ENCODE measurements around the gene ANXA10. TPM values are rescaled to one million over a fixed set of nuclear protein-coding genes. Genes with fewer than 3 reads are reported as not detected.

ANXA10 gene
- total RNA-seq: 1 to 10 TPM in 1 of 8 experiments, under 1 TPM in 1, not detected in 6; 0.49 to 6.8 TPM

- WGBS, 10 experiments: 6 to 100% (median 91%) methylated on average over 1 of the region's 1 CpG
- no peaks in the 10 kb centered on the region for H3K4me1 ChIP-seq (replicated peaks in 1 of 2)
- ATAC-seq (replicated peaks in 6 of 8): no peak
- in situ Hi-C loops (cut with MboI; ENCODE audit: low pct_unique_long_range_greater_than_20kb in 2 of 9, low sequenced_read_pairs in 9 of 9, unreplicated experiment in 9 of 9): loop anchor here in 1 of 9 experiments (25.0 kb wide), 1 partner anchor 1080 kb away; no protein-coding TSS in a partner anchor
- H3K27ac ChIP-seq: no peak within 1 kb of the TSS
- no peak within 1 kb of the TSS for H3K4me3 ChIP-seq
Observed at GRCh38 chr4:168092176-168092712, at the start of gene ANXA10. TSS of gene ANXA10 (plus strand) at chr4:168092537. CDS start at chr4:168092701, 164 bp downstream.

GRCh38 chr4:168045354-168045753 is 47.0 kb upstream of the ANXA10 start:
- ATAC-seq (replicated peaks in 6 of 8): no peak
- Histone ChIP-seq H3K4me1 (replicated peaks in 1 of 2) (peaks cover 0 to 2% of the 10 kb centered on the region in 2 donors), H3K27ac (no peak overlapping the region), H3K4me3 (no peak overlapping the region)
- in situ Hi-C loops (cut with MboI; ENCODE audit: low pct_unique_long_range_greater_than_20kb in 2 of 9, low sequenced_read_pairs in 9 of 9, unreplicated experiment in 9 of 9): no loop called here

- Histone ChIP-seq H3K27ac (no peak overlapping the region), H3K4me3 (no peak overlapping the region), H3K4me1 (replicated peaks in 1 of 2) (peaks cover 0 to 9% of the 10 kb centered on the region in 2 donors)
- WGBS, 10 experiments: 0 to 85% (median 71%) methylated on average over 1 to 2 of the region's 2 CpGs
- in situ Hi-C loops (cut with MboI; ENCODE audit: low pct_unique_long_range_greater_than_20kb in 2 of 9, low sequenced_read_pairs in 9 of 9, unreplicated experiment in 9 of 9): no loop called here
- ATAC-seq (replicated peaks in 6 of 8): no peak
Observed at GRCh38 chr4:168050002-168050401, 42.3 kb upstream of the ANXA10 start.

GRCh38 chr4:168051526-168051925 is 40.8 kb upstream of the ANXA10 start:
- in situ Hi-C loops (cut with MboI; ENCODE audit: low pct_unique_long_range_greater_than_20kb in 2 of 9, low sequenced_read_pairs in 9 of 9, unreplicated experiment in 9 of 9): no loop called here
- H3K4me1 ChIP-seq (replicated peaks in 1 of 2): peaks cover 0 to 7% of the 10 kb centered on the region in 2 donors
- H3K27ac ChIP-seq: no peak overlapping the region
- H3K4me3 ChIP-seq: no peak overlapping the region
- no peak for ATAC-seq (replicated peaks in 6 of 8)

GRCh38 chr4:168057412-168057811 is 34.9 kb upstream of the ANXA10 start:
- in situ Hi-C loops (cut with MboI; ENCODE audit: low pct_unique_long_range_greater_than_20kb in 2 of 9, low sequenced_read_pairs in 9 of 9, unreplicated experiment in 9 of 9): no loop called here
- peaks cover 0 to 6% of the 10 kb centered on the region in 2 donors for H3K4me1 ChIP-seq (replicated peaks in 1 of 2)
- ATAC-seq (replicated peaks in 6 of 8): no peak
- 0 to 100% (median 80%) methylated on average over 1 to 3 of the region's 3 CpGs for WGBS, 10 experiments
- H3K27ac ChIP-seq: no peak overlapping the region
- H3K4me3 ChIP-seq: no peak overlapping the region

GRCh38 chr4:168059251-168059650 is 33.1 kb upstream of the ANXA10 start:
- no peak overlapping the region for H3K27ac ChIP-seq
- no peaks in the 10 kb centered on the region for H3K4me1 ChIP-seq (replicated peaks in 1 of 2)
- in situ Hi-C loops (cut with MboI; ENCODE audit: low pct_unique_long_range_greater_than_20kb in 2 of 9, low sequenced_read_pairs in 9 of 9, unreplicated experiment in 9 of 9): no loop called here
- no peak overlapping the region for H3K4me3 ChIP-seq
- no peak for ATAC-seq (replicated peaks in 6 of 8)
- WGBS, 10 experiments: 0 to 100% (median 85%) methylated on average over 1 of the region's 1 CpG; no CpG with 5 or more reads in 3 of the 10 experiments

- in situ Hi-C loops (cut with MboI; ENCODE audit: low pct_unique_long_range_greater_than_20kb in 2 of 9, low sequenced_read_pairs in 9 of 9, unreplicated experiment in 9 of 9): no loop called here
- H3K4me3 ChIP-seq: no peak overlapping the region
- no peaks in the 10 kb centered on the region for H3K4me1 ChIP-seq (replicated peaks in 1 of 2)
- ATAC-seq (replicated peaks in 6 of 8): no peak
- H3K27ac ChIP-seq: no peak overlapping the region
- 0 to 100% (median 89%) methylated on average over 1 to 4 of the region's 4 CpGs; no CpG with 5 or more reads in 1 of the 10 experiments for WGBS, 10 experiments
Observed at GRCh38 chr4:168063031-168063430, 29.3 kb upstream of the ANXA10 start.

GRCh38 chr4:168070903-168071302 is 21.4 kb upstream of the ANXA10 start:
- Histone ChIP-seq H3K4me3 (no peak overlapping the region), H3K4me1 (replicated peaks in 1 of 2) (no peaks in the 10 kb centered on the region), H3K27ac (no peak overlapping the region)
- 20 to 100% (median 86%) methylated on average over 1 of the region's 1 CpG; no CpG with 5 or more reads in 3 of the 10 experiments for WGBS, 10 experiments
- in situ Hi-C loops (cut with MboI; ENCODE audit: low pct_unique_long_range_greater_than_20kb in 2 of 9, low sequenced_read_pairs in 9 of 9, unreplicated experiment in 9 of 9): no loop called here
- no peak for ATAC-seq (replicated peaks in 6 of 8)

- in situ Hi-C loops (cut with MboI; ENCODE audit: low pct_unique_long_range_greater_than_20kb in 2 of 9, low sequenced_read_pairs in 9 of 9, unreplicated experiment in 9 of 9): no loop called here
- ATAC-seq (replicated peaks in 6 of 8): peak in 2 of 8 experiments; percentile 36 to 52
- peaks cover 0 to under 1% of the 10 kb centered on the region in 2 donors for H3K4me1 ChIP-seq (replicated peaks in 1 of 2)
- no peak overlapping the region for H3K27ac ChIP-seq
- no peak overlapping the region for H3K4me3 ChIP-seq
- WGBS, 10 experiments: 0 to 100% (median 70%) methylated on average over 1 to 2 of the region's 2 CpGs; no CpG with 5 or more reads in 1 of the 10 experiments
Observed at GRCh38 chr4:168071304-168071703, 21.0 kb upstream of the ANXA10 start.

GRCh38 chr4:168074861-168075260 is 17.5 kb upstream of the ANXA10 start:
- Histone ChIP-seq H3K4me3 (no peak overlapping the region), H3K27ac (no peak overlapping the region), H3K4me1 (replicated peaks in 1 of 2) (peaks cover 0 to 2% of the 10 kb centered on the region in 2 donors)
- in situ Hi-C loops (cut with MboI; ENCODE audit: low pct_unique_long_range_greater_than_20kb in 2 of 9, low sequenced_read_pairs in 9 of 9, unreplicated experiment in 9 of 9): loop anchor here in 1 of 9 experiments (25.0 kb wide), 1 partner anchor 1063 kb away; no protein-coding TSS in a partner anchor
- no peak for ATAC-seq (replicated peaks in 6 of 8)
- WGBS, 10 experiments: 49 to 100% (median 92%) methylated on average over 1 to 4 of the region's 4 CpGs; no CpG with 5 or more reads in 3 of the 10 experiments

- in situ Hi-C loops (cut with MboI; ENCODE audit: low pct_unique_long_range_greater_than_20kb in 2 of 9, low sequenced_read_pairs in 9 of 9, unreplicated experiment in 9 of 9): loop anchor here in 1 of 9 experiments (25.0 kb wide), 1 partner anchor 1065 kb away; no protein-coding TSS in a partner anchor
- no peak overlapping the region for H3K27ac ChIP-seq
- peaks cover 0 to 2% of the 10 kb centered on the region in 2 donors for H3K4me1 ChIP-seq (replicated peaks in 1 of 2)
- WGBS, 10 experiments: 0 to 28% (median 7%) methylated on average over 1 to 2 of the region's 2 CpGs; no CpG with 5 or more reads in 1 of the 10 experiments
- H3K4me3 ChIP-seq: no peak overlapping the region
- peak in 6 of 8 experiments; percentile 49 to 70 (median 58) for ATAC-seq (replicated peaks in 6 of 8)
Observed at GRCh38 chr4:168076989-168077725, 15.2 kb upstream of the ANXA10 start.

GRCh38 chr4:168077726-168078239 is 14.6 kb upstream of the ANXA10 start:
- Histone ChIP-seq H3K4me3 (no peak overlapping the region), H3K27ac (no peak overlapping the region), H3K4me1 (replicated peaks in 1 of 2) (peaks cover 0 to 2% of the 10 kb centered on the region in 2 donors)
- ATAC-seq (replicated peaks in 6 of 8): no peak
- 29 to 100% (median 81%) methylated on average over 1 to 5 of the region's 5 CpGs; no CpG with 5 or more reads in 2 of the 10 experiments for WGBS, 10 experiments
- in situ Hi-C loops (cut with MboI; ENCODE audit: low pct_unique_long_range_greater_than_20kb in 2 of 9, low sequenced_read_pairs in 9 of 9, unreplicated experiment in 9 of 9): loop anchor here in 1 of 9 experiments (25.0 kb wide), 1 partner anchor 1065 kb away; no protein-coding TSS in a partner anchor

- 36 to 86% (median 61%) methylated on average over 1 to 5 of the region's 5 CpGs for WGBS, 10 experiments
- H3K4me3 ChIP-seq: no peak overlapping the region
- H3K27ac ChIP-seq: no peak overlapping the region
- in situ Hi-C loops (cut with MboI; ENCODE audit: low pct_unique_long_range_greater_than_20kb in 2 of 9, low sequenced_read_pairs in 9 of 9, unreplicated experiment in 9 of 9): loop anchor here in 1 of 9 experiments (25.0 kb wide), 1 partner anchor 1070 kb away; no protein-coding TSS in a partner anchor
- ATAC-seq (replicated peaks in 6 of 8): no peak
- no peaks in the 10 kb centered on the region for H3K4me1 ChIP-seq (replicated peaks in 1 of 2)
Observed at GRCh38 chr4:168082379-168082778, 10.0 kb upstream of the ANXA10 start.
